Camera-type eye (tissue), 1 donor: ENCODE results near the gene RBSN. TPM values are rescaled to one million over a fixed set of nuclear protein-coding genes. Genes with fewer than 3 reads are reported as not detected.

Source experiments
- total RNA-seq: library from RNA; depleted of rRNA; stranded (reverse); fragments of >200 nt; gene quantifications from one replicate; pipeline ENCODE4 v1.2.3, GENCODE V29; 2014

RBSN gene
- 60.1 TPM for total RNA-seq

DNA sequence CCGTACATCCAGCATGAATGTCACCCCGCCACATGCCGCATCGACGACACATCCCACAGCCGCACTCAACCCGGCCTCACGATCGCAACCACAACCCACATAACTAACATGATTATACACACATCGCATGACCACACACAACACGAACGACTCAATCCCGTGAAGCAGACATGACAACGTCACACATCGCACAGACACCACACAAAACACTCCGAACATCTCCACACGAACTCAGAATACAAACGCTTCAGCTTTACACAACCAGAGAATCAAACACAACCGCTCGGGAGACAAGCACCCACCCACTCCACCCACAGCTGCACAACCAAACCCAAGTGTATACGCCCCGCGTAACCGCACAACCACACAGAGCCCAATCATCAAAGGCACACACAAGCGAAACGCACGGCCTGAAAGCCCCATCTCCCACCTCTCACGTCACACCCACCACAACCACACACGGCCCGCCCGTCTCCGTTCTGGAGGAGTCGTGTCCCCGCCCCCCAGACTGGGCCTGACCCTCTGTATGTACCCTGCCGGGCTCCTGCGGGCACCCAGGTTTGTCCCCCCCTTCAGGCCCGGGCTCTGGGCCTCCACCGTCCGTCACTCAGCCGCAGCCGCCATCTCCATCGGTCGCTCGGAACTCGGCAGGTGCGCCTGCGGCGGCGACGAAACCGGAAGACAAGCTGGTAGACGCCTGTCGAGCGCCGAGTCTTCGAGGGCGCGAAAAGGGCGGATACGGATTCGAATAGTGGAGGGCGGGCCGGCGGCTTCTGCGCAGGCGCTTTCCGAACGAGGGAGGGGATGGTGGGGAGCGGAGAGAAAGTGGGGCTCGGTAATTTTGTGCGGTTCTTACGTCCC lies at the start of gene RBSN:
Gene RBSN, minus strand, starts transcription at position 646 of the 861 bp plus-strand sequence. CDS start 3,028 bp downstream, outside the sequence.

DNA sequence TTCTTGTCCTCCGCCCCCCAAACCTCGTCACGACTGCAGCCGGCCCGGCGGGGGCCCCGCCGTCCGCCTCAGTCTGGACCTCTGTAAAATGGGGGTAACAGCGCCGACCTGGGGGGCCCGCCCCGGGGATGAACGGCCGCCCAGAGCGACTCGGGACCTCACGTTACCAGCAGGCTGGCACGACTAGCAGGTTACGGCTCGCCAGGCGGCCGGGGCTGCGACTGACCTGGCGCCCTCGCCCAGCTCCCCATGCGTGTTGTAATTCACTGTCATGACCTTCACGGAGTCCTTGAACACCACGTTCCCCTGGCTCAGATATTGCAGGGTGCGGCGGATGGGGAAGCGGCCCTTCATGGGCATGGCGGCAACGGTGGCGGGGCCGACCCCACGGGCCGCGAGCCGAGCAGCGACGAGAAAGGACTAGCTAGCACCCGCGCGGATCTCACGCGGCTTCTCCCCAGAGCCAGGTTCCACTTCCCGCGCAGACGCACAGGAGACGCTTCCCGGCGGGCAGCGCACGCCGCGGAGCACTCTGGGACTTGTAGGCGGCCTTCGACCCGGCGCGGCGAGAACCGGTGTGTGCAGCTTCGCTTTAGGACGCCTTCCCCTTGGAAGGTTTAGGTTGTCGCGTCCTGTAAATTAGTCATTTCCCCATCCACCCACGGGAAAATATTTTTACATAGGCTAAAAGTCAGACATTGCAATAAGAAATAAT lies 34.0 kb downstream of the RBSN start, which contains the start of gene MRPS25:
Gene MRPS25, minus strand, starts transcription at position 481 of the 715 bp plus-strand sequence. Its CDS starts 121 bp downstream, at position 360.

Other genes with a start within 250 kb of the RBSN start
- gene NR2C2, start 151.6 kb downstream of the RBSN start, total RNA-seq: 86.9 TPM
- gene MRPS25, start 33.8 kb downstream of the RBSN start, total RNA-seq: 40.8 TPM
- 96.2 TPM for gene CAPN7, start 107.1 kb upstream of the RBSN start, total RNA-seq
- 69.2 TPM for gene SH3BP5, start 233.4 kb upstream of the RBSN start, total RNA-seq